GM19328 (cell line): Measurements from ENCODE around the gene ASB9.
"Not testable (repeated sequence)": the region's sequence is repeated elsewhere in the genome, so short reads cannot be mapped to it uniquely, and the experiment has no call there.

Experiments used
- ATAC-seq: cut with Tn5 transposase; IDR thresholded peaks from one replicate; pipeline ENCODE4 v1.9.1; 2021; ENCODE audit warnings: mild to moderate bottlenecking, moderate library complexity; ENCODE audit not compliant: unreplicated experiment

Gene ASB9

DNA sequence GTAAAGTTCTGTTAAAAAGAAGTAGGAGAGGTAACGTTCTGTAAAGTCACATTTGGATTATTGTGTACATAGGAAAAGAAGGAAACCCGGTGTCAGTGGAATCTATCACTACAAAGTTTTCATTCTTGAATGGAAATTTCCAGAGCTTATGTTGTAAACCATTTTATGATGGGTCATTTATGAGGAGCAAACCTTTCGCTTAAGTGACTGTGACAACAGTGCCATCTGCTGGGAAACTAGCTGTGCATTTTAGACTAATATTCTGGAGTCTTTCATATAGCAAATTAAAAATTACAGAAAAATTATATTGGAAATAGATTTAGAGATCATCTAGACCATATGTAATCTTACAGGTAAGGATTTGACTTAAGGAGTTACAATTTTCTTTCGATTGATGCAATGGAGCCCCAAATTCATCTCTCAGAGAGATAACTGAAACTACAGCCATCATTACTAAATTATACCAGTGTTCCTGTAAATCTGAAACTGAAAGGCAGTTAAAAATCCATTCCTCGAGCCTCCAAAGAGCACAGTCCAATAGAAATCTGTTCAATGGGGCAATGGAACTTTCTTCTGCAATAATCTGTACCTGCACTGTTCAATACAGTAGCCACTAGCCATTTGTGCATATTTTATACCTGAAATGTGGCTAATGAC lies 26.9 kb downstream of the ASB9 start:
- no peak for ATAC-seq

DNA sequence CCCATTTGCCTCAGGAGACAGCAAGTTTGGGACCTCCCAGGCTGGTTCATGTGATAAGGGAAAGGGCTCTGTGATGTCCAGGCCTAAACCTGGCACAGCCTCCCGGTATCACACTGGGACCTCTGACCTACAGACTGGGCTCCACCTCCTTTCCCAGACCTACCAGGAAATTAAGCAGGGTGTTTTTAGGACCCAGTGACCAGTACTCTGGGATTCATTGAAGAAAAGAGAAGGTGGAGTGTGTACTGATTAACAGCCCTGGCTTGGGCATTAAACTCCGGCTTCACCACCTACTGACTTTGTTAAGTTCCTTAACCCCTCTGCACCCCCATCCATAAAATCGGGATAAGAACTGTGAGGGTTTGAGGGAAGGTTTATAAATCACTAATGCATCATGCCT lies 28.6 kb downstream of the ASB9 start:
- ATAC-seq = no peak

DNA sequence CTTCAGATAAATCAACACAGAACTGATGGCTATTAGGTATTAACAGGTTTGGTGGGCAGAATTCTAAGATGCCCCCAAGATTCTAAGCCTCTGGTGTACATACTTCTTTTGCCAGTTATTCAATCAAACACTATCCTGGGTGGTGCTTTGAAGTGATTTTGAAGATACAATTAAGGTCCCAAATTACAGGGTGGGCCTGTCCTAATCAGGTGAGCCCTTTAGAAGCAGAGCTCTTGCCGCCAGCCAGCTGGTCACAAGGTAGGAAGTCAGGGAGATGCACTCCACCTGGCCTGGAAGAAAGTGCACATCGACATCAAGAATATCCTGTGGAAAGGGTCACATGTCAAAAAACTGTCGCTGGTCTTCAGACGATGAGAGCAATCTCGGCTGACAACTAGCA lies 29.5 kb downstream of the ASB9 start:
- no peak for ATAC-seq

DNA sequence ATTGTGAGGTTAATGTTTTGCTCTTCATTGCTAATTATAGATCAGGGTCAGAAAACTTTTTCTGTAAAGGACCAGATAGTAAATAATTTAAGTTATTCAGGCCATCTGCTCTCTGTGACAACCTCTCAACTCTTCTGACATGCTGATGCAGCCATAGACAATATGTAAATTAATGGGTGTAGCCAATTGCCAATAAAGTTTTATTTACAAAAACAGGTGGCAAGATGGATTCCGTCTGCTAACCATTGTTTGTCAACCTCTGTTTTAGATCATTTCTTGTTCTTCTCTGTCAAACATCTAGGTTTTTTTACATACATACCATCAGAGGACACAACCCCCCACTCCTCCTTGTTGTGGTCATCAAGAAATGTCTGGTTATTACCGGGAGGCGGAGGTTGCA lies 33.7 kb downstream of the ASB9 start:
- no peak for ATAC-seq

DNA sequence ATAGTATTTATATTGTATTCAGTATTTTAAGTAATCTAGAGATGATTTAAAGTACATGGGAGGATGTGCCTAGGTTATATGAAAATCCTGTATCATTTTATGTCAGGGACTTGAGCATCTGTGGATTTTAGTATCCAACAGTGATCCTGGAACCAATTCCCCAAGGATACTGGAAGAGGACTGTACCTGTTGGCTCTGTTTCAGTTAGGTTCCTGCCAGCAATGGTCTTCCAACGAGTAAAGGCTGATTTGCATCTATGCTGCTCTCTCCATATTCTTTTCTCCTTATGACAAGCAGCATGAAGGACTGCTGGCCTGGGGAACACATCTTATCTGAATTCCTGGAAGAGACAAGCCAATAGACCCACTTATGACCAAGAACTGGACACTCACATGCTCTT lies 34.9 kb downstream of the ASB9 start:
- ATAC-seq = no peak

DNA sequence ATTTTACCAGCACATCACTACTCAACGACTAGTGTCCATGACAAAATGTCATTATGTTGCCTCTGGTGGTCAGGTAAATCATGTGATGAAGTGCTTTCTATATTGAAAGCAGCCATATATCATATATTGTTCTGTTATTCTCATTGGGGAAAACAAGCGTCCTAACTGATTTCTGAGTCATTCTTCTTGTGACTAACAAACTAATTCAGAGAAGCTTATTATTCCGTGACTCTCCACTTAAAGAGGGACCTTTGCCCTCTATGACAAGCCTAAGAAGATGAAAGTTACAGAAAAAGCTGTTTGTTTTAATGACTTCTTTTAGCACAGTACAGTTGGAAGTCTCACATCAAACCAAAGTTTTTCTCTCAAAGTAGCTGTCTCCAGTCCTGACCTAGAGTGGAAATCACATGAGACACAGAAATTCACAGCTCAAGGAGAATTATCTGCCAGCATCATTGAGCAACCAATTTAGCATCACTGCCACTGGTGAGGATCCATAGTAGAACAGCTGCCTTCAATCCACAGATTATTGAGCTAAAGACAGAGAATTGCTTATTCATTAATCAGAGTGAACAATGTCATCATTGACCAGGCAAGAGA lies 36.4 kb downstream of the ASB9 start:
- ATAC-seq = no peak

DNA sequence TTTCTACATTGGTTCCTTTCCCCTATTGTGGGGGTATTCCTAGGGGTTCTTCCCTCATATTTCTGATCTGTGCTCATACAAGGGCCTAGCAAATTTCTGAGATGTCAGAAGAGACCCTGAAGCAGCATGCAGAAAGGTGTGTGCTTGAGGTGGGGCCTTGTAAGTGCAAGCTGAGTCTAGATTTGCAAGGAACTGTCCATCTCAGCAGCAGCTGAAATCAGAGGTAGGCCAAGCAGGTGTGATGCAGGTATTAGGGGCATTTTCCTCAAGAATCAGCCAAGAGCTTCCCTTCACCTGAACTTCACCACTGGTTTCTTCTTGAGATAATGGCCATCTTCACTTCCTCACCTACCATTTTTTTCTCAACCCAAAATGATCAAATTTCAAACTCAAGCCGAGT lies 45.1 kb downstream of the ASB9 start:
- no peak for ATAC-seq

DNA sequence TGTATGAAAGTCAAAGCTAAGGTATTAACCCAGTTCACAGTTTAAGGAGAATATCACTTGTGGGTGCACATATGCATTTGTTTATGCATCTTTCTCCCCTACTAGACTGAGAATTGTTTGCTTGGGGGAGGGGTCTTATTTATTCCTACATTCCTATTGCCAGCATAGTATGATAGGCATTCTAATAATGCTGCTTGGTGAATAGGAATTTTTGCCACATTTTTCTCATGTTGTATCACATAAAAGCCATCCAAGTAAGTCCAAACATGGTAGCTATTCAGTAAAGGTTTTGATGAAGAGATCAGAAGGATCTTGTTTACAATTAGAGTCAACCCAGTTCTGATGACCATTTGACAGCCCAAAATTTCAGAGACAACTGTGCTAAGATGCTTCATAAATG lies 48.6 kb downstream of the ASB9 start:
- ATAC-seq = no peak

DNA sequence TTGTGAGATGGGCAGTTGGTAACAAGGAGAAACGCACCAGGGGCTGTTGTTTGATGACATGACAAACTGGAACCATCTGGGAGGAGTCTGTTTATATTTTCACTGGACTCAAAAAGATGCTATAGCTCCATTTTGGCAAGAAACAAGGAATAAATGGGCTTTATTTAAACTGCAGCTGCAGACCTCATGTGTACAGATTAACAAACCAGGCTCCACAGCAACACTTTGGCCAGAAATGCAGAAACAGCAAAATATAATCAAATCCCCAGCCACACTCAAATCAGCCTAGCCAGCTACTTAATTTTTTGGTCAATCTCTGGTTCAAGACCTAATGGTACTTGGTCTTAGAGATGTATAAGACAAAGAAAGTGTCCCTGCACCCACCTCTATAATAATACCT lies 52.7 kb downstream of the ASB9 start:
- ATAC-seq = no peak

DNA sequence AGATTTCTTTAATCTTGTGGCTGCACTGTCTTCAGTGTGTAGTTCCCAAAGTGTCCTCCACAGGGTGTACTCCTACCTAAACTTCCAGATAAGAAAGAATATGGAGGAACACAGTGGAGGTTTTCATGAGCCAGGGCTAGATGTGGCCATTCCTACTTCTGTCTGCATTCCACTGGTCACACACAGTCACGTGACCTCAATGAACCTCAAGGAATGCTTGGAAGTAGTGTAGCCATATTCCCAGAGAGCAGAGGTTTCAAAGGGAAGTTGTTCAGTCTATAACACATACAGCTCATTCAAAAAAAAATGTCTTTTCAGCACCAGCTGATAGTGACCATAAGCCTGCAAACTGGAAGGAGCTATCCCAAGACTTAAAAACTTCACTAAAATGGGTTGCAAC lies 53.6 kb downstream of the ASB9 start:
- ATAC-seq = no peak

DNA sequence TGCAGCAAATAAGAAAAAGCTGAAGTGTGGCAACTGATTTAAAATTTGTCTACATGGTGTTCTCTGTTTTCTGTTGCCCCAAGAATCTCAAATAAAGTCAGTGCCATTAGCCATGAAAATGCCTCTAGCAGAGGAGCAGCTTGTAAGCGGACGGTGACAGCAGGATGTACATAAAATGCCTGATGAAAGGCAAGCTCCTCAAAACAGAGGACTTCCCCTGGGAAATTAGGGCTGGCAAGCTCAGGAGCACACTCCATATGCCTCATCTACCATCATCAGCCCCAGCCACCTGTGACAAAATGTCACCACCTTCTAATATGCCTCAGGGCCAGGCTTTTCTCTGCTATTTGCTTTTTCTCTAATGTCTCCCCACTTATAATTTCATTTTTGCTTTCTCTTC lies 54.5 kb downstream of the ASB9 start:
- no peak for ATAC-seq

DNA sequence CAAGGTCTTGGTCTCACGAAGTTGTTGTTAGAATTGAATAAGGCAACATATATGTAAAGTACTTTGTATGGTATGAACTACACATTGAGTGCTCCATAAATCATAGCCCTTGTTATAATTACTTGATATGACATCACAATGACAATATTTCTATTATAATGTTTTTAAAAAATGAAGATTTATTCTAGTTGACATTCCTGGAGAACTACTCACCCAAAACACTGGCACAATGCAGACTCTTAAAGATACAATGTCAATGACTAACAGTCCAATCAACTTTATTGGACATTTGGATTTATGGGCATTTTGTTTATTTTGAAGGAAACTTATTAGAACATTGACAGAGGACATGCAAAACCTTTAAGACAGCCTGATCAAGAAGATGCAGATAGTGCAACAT lies 55.3 kb downstream of the ASB9 start:
- no peak for ATAC-seq

DNA sequence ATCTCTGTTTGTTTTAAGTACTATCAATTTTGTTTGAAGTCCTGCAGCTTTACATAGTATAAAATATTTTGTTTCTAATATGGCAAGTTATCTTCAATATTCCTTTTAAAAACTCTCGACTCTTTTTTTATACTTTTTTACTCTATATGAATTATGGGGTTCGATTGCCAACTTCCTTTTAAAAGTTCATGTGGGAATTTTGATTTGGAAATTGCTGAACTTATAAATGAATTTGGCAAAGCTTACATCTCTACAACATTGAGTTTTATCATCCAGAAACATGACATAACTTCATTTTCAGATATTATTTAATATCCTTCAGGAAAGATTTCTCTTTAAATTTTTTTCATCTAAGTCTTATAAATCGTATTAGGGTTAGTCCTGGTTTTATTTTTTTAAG lies 60.8 kb downstream of the ASB9 start:
- ATAC-seq = no peak

DNA sequence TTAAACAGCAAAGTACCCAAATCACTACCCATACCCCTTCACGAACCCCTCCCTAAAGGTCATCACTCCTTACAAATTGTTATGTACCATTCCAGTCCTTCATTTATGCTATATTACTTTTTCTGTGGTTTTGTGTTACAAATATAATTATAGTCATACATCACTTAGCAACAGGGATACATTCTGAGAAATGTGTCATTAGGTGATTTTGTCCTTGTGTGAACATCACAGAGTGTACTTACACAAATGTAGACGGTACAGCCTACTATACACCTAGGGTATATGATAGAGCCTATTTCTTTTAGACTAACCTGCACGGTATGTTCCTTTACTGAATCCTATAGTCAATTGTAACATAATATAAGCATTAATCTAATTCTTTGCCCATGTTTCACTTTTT lies 61.9 kb downstream of the ASB9 start:
- no peak for ATAC-seq

DNA sequence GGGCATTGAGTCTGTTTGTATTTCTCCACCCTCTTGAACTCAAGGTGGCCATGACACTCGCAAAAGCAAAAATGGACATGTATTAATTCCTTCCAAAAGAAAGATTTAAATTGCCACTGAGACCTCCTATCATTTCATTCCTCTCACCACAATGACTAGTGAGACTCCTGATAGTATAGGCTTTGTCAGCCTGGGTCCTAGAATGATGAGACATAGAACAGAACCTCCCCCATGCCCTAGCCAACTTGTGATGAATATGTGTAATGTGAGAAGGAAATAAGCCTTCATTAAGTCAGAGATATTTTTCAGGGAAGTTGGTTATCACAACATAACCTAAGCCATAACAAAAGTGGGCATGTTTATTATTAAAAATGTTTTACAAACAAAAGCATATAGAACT lies 62.5 kb downstream of the ASB9 start:
- ATAC-seq = no peak

DNA sequence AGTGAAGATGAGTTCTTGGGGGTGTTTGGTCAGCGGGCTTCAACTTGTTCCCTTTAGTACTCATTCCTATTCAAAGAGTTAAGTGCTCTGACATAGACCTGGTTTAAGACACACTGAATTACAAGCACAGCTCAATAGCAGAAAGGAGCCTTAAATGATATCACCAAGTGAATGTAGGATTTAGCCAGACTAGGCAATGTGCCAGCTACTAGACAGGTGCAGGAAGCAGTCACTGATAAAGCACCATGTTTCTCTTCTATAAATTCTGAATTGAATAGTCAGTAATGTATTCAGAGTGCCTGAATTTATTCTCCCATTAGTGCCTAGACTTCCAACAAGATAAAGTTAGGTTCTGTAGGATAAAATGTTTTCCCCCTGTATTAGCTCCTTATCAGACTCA lies 63.6 kb downstream of the ASB9 start:
- no peak for ATAC-seq

DNA sequence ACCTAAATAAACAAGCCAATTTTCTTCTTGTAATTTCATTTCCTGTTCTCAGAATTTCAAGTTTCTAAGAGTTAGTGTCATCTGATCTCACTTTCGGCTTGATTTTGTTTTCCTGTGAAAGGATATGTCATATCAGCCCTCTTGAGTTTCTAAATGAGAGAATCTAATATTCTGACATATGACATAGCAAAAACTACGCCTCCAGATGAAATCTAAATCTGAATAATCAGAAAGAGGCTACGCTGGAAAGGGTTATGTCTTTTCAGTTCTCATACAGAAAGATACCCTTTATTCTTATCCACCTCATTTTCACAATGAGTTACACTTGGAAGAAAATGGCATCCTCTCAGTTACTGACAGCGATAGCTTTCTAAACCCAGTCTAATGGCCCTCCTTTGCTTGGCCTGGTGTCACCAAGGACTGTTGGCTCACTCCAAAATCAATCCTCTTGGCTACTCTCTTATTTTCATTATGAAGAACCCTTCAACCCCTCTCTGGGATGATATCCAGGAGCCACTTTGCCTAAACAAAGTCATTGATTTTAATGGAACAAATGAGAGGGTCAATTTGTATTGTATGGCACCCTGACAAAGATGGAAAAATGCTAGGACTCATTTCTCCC lies 65.6 kb downstream of the ASB9 start:
- peak; percentile 67 for ATAC-seq

DNA sequence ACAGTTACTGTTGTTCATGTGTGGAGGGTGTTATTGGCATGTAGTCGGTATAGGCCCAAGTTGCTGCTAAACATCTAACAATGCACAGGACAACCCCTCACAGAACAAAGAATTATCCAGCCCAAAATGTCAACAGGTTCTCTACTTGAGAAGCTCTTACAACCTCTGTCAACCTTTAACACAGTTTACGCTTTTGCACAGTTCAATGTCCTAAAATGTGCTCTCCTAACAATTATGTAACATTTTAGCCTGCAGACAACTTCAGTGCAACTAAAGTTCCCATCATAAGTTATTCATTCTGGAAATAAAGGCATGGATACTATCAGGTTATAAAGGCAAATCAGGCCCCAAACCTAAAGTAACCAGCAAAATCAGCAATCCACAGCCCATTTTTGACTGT lies 66.2 kb downstream of the ASB9 start:
- no peak for ATAC-seq

DNA sequence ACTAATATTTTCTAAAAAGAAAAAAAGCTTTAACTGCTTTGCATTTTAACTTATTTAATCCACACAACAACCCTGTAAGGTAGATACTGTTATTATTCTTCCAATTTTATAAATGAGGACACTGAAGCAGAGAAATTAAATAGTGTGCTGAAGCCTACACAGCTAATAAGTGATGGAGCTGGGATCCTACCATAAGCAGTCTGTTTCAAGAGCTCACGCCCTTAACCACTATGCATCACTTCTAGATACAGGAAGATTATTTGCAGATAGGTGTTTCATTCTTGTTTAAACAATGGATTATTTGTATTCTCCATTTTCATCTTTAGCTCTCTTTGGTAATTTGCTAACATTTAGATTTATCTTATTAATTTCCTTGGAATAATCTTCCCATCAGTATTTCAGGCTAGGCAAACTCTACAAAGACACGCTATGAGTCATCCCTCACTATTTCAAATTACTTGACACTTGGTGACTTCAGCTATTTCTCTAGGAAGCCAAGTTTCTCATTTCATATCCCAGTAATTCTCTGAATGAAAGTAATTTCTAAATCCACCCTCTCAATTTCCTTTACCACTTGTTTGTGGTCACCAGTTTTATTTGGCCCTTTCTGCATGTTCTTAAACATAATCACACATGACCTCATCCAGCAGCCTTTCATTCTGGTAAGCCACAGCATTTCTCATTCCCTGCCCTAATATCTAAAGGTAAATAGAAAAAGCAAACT lies 67.3 kb downstream of the ASB9 start:
- ATAC-seq = no peak

DNA sequence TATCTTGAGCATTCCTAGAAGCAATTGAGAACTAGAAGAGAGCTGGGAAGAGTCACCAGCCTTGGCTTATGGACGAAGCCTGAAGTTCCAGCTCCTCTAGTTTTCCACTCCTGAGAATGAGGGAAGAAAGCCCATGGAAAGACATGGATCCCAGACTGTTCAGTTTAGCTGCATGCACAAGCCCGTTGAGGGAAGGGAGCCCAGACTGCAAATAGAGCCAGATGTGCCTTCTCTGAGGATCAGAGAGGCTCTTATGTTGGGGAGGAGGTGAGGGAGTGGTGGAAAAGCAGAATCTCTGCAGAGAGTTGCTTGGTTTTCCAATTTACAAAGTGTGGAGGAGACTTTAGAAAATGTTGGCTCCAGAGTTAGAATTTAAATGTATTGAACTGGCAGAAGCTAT lies 69.0 kb downstream of the ASB9 start:
- no peak for ATAC-seq

DNA sequence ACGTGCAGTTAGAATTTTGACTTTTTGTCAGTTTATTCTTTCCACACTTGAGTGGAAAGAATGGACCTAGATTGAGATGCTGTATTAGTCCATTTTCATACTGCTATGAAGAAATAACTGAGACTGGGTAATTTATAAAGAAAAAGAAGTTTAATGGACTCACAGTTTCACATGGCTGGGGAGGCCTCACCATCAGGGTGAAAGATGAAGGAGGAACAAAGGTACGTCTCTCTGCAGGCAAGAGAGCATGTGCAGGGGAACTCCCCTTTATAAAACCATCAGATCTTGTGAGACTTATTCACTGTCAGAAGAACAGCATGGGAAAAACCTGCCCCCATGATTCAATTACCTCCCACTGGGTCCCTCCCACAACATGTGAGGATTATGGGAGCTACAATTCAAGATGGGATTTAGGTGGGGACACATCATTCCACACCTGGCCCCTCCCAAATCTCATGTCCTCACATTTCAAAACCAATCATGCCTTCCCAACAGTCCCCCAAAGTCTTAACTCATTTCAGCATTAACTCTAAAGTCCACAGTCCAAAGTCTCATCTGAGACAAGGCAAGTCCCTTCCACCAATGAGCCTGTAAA lies 71.2 kb downstream of the ASB9 start:
- ATAC-seq = not testable (repeated sequence)

DNA sequence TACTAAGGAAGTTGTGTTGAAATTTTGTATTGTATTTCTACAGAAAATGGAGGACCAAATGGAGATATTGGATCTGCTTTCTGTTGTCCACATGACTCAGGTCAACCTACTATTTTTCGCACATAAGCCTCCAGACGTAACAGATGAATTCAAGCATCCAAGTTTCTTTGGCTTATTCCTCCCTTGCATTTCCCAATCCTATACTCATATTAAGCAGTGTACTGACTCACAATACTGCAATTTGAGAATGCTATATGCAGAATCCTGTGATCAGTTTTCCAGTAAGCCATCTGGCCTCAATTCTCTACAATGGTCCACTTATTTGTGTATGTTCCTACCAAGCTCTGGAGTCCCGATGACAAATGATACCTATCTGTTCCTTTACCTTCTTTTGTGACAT lies 75.7 kb downstream of the ASB9 start:
- no peak for ATAC-seq
